Natural killer cell (primary cell): Measurements from ENCODE around the gene SLC31A2. TPM values are rescaled to one million over a fixed set of nuclear protein-coding genes. Genes with fewer than 3 reads are reported as not detected.
"Not testable (repeated sequence)": the region's sequence is repeated elsewhere in the genome, so short reads cannot be mapped to it uniquely, and the experiment has no call there.

Source experiments
- ATAC-seq, 3 donors: fragments of 150-1000 bp in 2 of 3; fragments of 200-7000 bp in 1 of 3; cut with Tn5 transposase; 1 replicate in 1 of 3; 2 replicates in 2 of 3; pipeline ENCODE4 v1.10.0; 2021; ENCODE audit warnings: mild to moderate bottlenecking in 2 of 3, moderate library complexity in 2 of 3
- DNase-seq, 2 donors: peaks; one replicate each; pipeline versions ENCODE4 v3.0.0 to v3.0.0-alpha.2; 2013 to 2021; ENCODE audit warnings: mixed read lengths in 1 of 2
- H3K27ac ChIP-seq: one replicate; pipeline ENCODE4 v1.5.1; 2013; ENCODE audit warnings: mild to moderate bottlenecking, low read length
- H3K27me3 ChIP-seq: one replicate; pipeline ENCODE4 v1.6.1; 2013; ENCODE audit warnings: low read length; ENCODE audit not compliant: control insufficient read depth, insufficient read depth
- H3K36me3 ChIP-seq: one replicate; pipeline ENCODE4 v1.6.1; 2013; ENCODE audit warnings: low read length; ENCODE audit not compliant: control insufficient read depth, insufficient read depth
- H3K4me1 ChIP-seq: one replicate; pipeline ENCODE4 v1.6.1; 2013; ENCODE audit warnings: low read length; ENCODE audit not compliant: control insufficient read depth, insufficient read depth
- H3K4me3 ChIP-seq: one replicate; pipeline ENCODE4 v1.5.1; 2013; ENCODE audit warnings: low read length
- H3K9me3 ChIP-seq: one replicate; pipeline ENCODE4 v1.6.1; 2013; ENCODE audit warnings: low read length; ENCODE audit not compliant: control insufficient read depth, insufficient read depth
- H3K27ac Mint-ChIP-seq, 2 donors: one replicate each; pipeline ENCODE4 v1.8.0; 2022; ENCODE audit warnings: mild to moderate bottlenecking in 2 of 2, mixed read lengths in 2 of 2, moderate library complexity in 1 of 2
- H3K27me3 Mint-ChIP-seq, 2 donors: one replicate each; pipeline ENCODE4 v1.8.0; 2022; ENCODE audit warnings: low read depth in 2 of 2, mixed read lengths in 2 of 2
- H3K36me3 Mint-ChIP-seq: one replicate; pipeline ENCODE4 v1.8.0; 2022; ENCODE audit warnings: mixed read lengths
- H3K4me1 Mint-ChIP-seq, 2 donors: one replicate each; pipeline ENCODE4 v1.8.0; 2022; ENCODE audit warnings: mixed read lengths in 2 of 2
- H3K4me3 Mint-ChIP-seq: one replicate; pipeline ENCODE4 v1.8.0; 2022; ENCODE audit warnings: mild to moderate bottlenecking, moderate library complexity, mixed read lengths
- H3K9me3 Mint-ChIP-seq, 2 donors: one replicate each; pipeline ENCODE4 v1.8.0; 2022; ENCODE audit warnings: mixed read lengths in 2 of 2
- WGBS: methylation state at CpG from one replicate; pipeline ENCODE4 v1.1.7; 2013; ENCODE audit warnings: missing lambda C conversion rate; ENCODE audit not compliant: insufficient coverage; 5-methylcytosine and 5-hydroxymethylcytosine counted together
- intact Hi-C: fragments of 100-400 bp; cut with micrococcal nuclease; formaldehyde crosslinking; loops from one replicate; pipeline ENCODE4 v1.14.2; 2022
- total RNA-seq, 4 donors: library from RNA; stranded (reverse); fragments of 120-200 nt in 1 of 4; gene quantifications; one replicate each; pipeline versions ENCODE4 v1.2.3 to v1.2.4, GENCODE V29; 2013 to 2022
- TF ChIP-seq, protein P1 (sequence below): fragments of 200-600 bp; IDR thresholded peaks from one replicate; pipeline ENCODE4 v1.8.0; 2022; ENCODE audit warnings: antibody characterized with exemption

The SLC31A2 gene
- total RNA-seq, 3 donors from 2014 or later (not counting 1 experiment from before 2014, with no cell fraction given), result 4.9 to 7.9 (median 6.0) TPM

DNA sequence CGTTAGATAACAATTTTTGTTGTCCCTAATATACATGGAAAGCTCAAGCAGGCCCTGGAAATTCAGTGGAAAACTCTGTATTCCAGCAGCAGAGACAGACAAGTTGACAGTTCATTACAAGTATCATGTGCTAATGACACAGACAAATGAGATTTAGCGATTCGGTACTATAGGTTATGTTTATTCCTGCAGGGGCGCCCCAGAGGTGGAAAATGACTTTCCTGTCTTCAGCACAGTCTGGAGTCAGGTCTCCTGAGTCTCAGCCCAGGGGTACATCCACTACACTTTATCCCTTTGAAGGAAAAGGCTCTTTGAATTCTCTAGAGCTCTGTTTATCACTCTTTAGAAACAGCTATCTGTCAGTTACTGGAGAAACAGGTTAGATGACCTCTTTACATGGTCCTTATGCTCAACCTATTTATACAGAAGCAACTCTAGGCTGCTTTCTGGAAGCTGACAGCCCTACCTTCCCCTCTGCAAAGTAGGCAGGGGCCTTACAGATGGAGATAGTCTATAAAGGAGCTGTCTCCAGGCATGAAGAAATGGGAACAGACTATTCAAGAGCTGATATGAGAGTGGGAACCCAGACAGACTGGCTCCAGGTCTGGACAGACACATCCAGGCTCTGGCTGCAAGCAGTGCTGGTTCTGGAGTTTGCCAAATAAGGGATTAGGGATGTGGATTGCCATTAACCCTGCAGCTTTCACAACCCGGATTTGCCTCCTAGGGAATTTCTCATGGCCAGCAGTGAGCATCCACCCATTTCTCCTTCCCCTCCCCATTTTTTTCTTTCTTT, 7.2 kb upstream of the SLC31A2 start:
- peaks cover 21 to 45% of the 10 kb centered on the region in 2 donors for H3K27me3 Mint-ChIP-seq
- H3K4me3 Mint-ChIP-seq, result no peak overlapping the region
- H3K36me3 Mint-ChIP-seq, result no peaks in the 10 kb centered on the region
- H3K27me3 ChIP-seq, result no peaks in the 10 kb centered on the region
- no peaks in the 10 kb centered on the region for H3K4me1 Mint-ChIP-seq
- 85% methylated on average over 5 of the region's 5 CpGs for WGBS
- TF ChIP-seq, protein P1, sequence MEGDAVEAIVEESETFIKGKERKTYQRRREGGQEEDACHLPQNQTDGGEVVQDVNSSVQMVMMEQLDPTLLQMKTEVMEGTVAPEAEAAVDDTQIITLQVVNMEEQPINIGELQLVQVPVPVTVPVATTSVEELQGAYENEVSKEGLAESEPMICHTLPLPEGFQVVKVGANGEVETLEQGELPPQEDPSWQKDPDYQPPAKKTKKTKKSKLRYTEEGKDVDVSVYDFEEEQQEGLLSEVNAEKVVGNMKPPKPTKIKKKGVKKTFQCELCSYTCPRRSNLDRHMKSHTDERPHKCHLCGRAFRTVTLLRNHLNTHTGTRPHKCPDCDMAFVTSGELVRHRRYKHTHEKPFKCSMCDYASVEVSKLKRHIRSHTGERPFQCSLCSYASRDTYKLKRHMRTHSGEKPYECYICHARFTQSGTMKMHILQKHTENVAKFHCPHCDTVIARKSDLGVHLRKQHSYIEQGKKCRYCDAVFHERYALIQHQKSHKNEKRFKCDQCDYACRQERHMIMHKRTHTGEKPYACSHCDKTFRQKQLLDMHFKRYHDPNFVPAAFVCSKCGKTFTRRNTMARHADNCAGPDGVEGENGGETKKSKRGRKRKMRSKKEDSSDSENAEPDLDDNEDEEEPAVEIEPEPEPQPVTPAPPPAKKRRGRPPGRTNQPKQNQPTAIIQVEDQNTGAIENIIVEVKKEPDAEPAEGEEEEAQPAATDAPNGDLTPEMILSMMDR, result no peak
- intact Hi-C loops, result no loop called here
- no peak overlapping the region for H3K27ac ChIP-seq
- no peaks in the 10 kb centered on the region for H3K36me3 ChIP-seq
- no peak overlapping the region for H3K4me3 ChIP-seq
- H3K9me3 ChIP-seq, result no peaks in the 10 kb centered on the region
- H3K4me1 ChIP-seq, result no peaks in the 10 kb centered on the region
- DNase-seq (no peak), ATAC-seq (no peak)
- no peaks in the 10 kb centered on the region for H3K9me3 Mint-ChIP-seq
- no peak overlapping the region for H3K27ac Mint-ChIP-seq

DNA sequence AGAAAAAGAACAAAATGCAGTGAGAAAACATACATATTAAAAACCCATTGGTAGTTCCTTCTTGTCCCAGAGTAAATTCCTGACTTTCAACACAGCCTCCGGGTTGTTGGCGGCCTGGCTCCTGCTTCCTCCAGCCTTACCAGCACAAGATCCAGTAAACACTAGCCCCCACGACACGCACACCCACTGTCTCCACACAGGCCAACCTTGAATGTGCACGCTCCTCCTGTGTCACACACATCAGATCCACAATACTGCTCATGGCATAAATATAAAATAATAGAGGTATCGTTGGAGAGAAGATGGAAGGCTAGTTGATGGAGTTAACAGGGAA, 2.5 kb upstream of the SLC31A2 start:
- Mint-ChIP-seq H3K27ac (no peak overlapping the region), H3K4me1 (peaks cover 13 to 14% of the 10 kb centered on the region in 2 donors), H3K4me3 (no peak overlapping the region), H3K27me3 (peaks cover 18 to 23% of the 10 kb centered on the region in 2 donors), H3K9me3 (no peaks in the 10 kb centered on the region), H3K36me3 (no peaks in the 10 kb centered on the region)
- H3K27ac ChIP-seq, result no peak overlapping the region
- intact Hi-C loops, result no loop called here
- no peak for DNase-seq
- ATAC-seq, result no peak
- no peak overlapping the region for H3K4me3 ChIP-seq
- H3K9me3 ChIP-seq, result no peaks in the 10 kb centered on the region
- 100% methylated on average over 4 of the region's 6 CpGs for WGBS
- H3K4me1 ChIP-seq, result peaks cover 8% of the 10 kb centered on the region
- TF ChIP-seq, protein P1, result no peak
- H3K36me3 ChIP-seq, result no peaks in the 10 kb centered on the region
- no peaks in the 10 kb centered on the region for H3K27me3 ChIP-seq

DNA sequence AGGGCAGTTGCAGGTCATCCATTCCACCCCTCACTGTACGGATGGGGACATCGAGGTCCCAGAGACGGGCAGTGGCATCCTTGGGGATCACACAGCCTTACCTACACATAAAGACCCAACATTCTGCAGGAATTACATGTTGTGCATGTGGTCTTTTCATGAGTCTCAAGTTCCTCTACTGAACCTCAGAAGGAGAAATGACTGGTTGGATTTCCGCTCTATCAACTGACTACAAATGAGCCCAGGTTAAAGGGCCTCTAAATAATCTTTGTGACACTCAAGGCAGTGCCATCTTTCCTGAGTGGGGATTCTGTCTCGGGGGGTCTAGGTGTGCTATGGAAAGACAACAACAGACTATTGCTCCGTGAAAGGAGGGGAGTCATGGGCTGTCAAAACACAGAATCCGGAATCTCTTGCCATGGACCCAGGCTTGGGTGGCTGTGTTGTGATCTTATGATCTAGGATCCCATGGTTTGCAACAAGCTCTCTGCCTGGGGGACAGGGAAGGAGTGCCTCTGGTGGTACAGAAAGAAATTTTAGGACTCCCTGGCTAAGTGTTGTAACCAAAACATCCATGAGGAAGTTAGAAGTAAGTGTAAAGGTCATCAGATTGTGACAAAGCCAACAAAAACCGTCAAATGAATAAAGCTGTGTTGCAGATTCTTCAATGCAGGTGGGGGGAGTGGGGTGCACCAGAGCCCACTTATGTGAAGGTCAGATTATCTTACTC, 1.9 kb upstream of the SLC31A2 start:
- Mint-ChIP-seq H3K36me3 (no peaks in the 10 kb centered on the region), H3K9me3 (no peaks in the 10 kb centered on the region), H3K4me1 (peaks cover 13 to 14% of the 10 kb centered on the region in 2 donors), H3K27me3 (peaks cover 18 to 23% of the 10 kb centered on the region in 2 donors), H3K4me3 (no peak overlapping the region), H3K27ac (no peak overlapping the region)
- Histone ChIP-seq H3K27me3 (no peaks in the 10 kb centered on the region), H3K9me3 (no peaks in the 10 kb centered on the region), H3K4me1 (peaks cover 8% of the 10 kb centered on the region), H3K36me3 (no peaks in the 10 kb centered on the region), H3K27ac (no peak overlapping the region), H3K4me3 (no peak overlapping the region)
- intact Hi-C loops, result no loop called here
- no peak for DNase-seq
- WGBS, result 94% methylated on average over 8 of the region's 8 CpGs
- TF ChIP-seq, protein P1, result no peak
- no peak for ATAC-seq

DNA sequence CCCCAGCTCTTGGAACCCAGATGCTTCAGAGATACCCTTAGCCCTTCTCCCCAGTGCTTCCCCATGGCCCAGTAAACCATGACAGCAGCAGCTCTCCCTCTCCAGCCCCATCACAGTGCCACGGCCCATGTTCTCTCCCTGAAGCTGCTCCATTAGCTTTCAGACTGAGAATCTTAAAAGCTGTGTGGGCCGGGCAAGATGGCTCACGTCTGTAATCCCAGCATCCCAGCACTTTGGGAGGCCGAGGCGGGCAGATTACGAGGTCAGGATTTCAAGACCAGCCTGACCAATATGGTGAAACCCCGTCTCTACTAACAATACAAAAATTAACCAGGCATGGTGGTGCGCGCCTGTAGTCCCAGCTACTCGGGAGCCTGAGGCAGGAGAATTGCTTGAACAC, 1.2 kb upstream of the SLC31A2 start:
- H3K27ac ChIP-seq, DNase-seq, H3K27ac Mint-ChIP-seq, intact Hi-C loops, H3K9me3 ChIP-seq, H3K27me3 ChIP-seq, H3K4me1 ChIP-seq, H3K36me3 Mint-ChIP-seq, H3K36me3 ChIP-seq, H3K4me3 ChIP-seq, H3K9me3 Mint-ChIP-seq, ATAC-seq, H3K4me3 Mint-ChIP-seq: not testable (repeated sequence)
- peaks cover 13 to 21% of the 10 kb centered on the region in 2 donors for H3K27me3 Mint-ChIP-seq
- H3K4me1 Mint-ChIP-seq, result peaks cover 13 to 14% of the 10 kb centered on the region in 2 donors
- WGBS, result 94% methylated on average over 10 of the region's 10 CpGs
